ENCODE results near the gene RARG.

GRCh38 chr12:53236443-53237111, 4.6 kb upstream of the RARG start:
- TF ChIP-seq POLR2A (IDR thresholded peaks at IDR 0.05) = no peak
- TF ChIP-seq CTCF (IDR thresholded peaks at IDR 0.05) = no peak
